ENCODE measurements around the gene RPL13A. TPM values are rescaled to one million over a fixed set of nuclear protein-coding genes. Genes with fewer than 3 reads are reported as not detected.

RPL13A gene
- 6,353 and 8,609 TPM in 2 replicates for total RNA-seq

DNA sequence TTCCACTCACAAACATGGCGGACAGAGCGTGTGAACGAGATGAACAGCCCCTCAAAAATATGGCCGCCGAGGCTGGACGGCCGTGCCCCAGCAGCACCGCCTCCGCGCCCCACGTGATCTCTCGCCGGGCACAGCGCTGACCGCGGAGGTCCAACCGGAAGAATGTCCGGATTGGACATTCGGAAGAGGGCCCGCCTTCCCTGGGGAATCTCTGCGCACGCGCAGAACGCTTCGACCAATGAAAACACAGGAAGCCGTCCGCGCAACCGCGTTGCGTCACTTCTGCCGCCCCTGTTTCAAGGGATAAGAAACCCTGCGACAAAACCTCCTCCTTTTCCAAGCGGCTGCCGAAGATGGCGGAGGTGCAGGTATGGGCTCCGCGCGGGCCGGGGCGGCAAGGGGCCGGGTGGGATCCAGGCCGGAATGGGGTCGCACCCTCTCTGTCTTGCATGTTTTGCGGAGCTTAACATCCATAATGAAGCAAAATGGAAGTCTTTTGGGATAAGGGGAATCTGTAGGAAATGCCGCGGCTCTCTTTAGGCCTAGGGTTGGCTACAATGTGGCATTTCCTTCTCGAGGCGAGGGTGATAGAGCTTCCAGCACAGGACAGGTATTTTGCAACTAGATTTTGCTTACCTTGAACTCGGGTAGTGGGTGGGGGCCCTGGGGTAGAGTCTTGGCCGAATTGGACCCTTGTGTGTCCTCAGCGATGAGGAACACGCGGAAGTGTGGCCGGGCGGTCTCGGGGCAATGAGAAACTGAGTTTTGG, at the start of gene RPL13A:
TSS of gene RPL13A (plus strand) at position 332 of the 769 bp plus-strand sequence. CDS start at position 354, 22 bp downstream.

DNA sequence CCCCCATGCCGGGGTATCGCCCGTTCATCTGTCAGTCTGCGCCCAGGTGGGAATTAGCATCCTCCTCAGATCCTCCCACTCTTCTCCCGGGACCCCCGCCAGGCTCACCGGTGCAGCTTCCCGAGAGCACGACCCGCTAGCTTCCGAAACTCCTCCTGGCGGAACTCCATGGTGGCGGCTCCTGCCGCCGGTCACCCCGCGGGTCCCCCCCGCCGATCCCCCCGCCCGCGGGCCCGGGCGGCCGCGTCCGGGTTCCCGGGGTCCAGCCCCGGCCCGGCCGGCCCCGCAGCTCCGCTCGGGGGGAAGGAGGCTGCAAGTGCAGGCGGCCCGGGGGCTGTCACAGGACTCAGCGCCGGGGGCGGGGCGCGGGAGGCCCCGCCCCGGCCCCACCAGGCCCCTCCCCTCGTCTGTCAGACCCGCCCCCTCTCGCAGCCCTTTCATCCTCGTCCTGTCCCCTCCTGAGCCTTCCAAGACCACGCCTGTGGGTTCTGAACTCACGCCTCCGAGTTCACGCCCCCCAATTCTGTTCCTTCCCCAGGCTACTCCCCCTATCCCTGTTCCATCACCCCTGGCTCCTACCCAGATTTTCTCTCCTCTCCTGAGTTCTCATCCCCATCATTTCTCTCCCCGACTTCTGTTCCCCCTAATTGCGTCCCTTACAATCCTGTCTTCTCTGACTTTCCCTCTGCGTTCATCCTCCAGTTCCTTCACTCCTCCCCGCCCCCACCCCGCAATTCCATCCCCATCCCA, 46.0 kb upstream of the RPL13A start, which contains the start of gene SLC17A7:
TSS of gene SLC17A7 (minus strand) at position 318 of the 750 bp plus-strand sequence. CDS start at position 170, 148 bp downstream.

DNA sequence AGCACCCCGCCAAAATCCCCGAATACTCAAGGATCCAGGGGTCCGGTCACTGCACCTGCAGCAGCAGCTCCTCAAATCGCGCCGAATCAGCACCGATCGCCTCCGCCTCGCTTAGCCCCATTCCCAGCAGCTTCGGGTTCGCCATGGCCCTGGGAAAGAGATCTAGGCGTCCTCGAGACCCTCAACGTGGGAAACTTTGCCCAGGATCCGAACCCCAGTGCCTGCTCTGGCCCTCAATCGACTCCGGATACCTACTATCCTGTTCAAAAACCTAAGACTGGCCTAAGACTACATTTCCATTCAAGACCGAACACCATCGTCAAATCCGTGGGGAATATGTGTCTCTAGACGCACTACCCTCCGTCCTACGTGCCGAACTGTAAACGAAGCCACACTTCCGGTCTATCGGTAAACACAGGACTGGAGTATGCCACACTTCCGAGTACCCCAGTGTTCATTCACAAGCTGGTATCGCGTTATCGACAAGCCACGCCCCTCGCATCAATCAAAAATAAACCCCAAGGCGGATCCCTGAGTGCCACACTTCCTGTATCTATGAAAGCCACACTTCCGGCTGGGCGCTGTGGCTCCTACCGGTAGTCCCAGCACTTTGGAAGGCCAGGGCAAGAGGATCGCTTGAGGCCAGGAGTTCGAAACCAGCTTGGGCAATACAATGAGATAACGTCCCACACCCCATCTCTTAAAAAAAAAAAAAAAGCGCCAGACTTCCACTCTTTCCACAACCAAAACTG, 35.8 kb upstream of the RPL13A start, which contains the start of gene PIH1D1:
TSS of gene PIH1D1 (minus strand) at position 385 of the 752 bp plus-strand sequence. CDS start at position 145, 240 bp downstream.

DNA sequence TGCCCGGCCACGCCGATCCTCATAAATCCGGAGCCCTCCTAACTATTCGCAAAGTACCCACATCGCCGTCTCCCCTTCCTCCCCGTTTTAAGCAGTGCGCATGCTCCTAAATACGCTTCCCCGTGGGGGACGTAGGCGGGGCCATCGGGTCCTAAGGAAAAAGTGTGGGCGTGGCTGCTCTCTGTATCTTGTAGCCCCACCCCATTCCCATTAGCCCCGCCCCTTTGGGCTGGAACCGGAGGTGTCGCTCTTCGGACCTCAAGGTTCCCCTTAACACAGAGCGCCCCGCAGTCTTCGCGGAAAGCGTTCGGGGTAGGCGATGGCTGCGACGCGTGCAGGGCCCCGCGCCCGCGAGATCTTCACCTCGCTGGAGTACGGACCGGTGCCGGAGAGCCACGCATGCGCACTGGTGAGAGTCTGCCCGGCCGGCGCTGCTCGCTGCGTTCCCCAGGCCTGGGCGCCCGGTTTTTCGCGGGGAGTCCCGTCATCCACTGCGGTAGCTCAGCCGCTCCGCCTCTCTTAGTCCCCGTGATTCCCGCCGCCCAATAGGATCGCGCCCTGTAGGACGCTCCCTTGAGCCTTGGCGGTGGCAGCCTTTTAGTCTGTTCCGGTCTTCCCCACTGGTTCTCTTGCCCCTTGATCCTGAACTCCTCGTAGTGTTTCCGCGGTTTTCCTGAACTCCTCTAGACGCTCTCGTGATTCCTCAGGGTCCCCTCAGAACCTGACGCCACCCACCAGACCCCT, 34.2 kb upstream of the RPL13A start, which contains the start of gene ALDH16A1:
TSS of gene ALDH16A1 (plus strand) at position 213 of the 744 bp plus-strand sequence. CDS start at position 320, 107 bp downstream.

DNA sequence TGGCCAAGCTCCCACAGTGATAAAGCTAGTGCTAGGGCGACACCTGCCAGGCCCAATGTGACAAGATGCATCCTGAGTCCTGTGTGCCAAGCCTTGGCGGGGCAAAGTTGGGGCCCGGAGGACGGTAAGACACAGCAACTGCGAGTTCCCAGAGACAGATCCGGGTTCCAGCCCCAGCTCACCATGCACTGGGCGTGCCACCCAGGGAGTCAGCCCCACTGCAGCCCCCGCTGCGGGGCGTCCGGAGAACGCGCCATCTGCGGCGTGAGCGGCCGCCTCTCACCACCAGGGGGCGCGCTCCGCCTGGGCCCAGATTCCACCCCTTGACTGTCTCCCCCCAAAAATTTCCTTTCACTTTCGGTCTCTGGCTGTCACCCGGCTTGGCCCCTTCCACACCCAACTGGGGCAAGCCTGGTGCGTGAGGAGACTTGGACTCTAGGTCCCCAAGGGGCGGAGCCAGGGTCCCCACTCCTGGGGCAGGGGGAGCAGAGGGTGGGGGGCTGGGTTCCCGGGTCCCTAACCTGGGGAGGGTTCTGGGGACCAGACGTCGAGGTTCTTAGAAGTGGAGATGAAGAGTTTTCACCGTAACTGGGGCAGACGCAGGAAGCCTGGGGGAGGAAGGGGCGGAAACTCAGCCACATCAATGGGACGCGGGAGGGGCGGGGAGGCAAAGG, 13.4 kb upstream of the RPL13A start, which contains the start of gene FLT3LG:
TSS of gene FLT3LG (plus strand) at position 348 of the 674 bp plus-strand sequence. CDS start 425 bp downstream, outside the sequence.

Other genes with a start within 250 kb of the RPL13A start
- under 0.01 TPM in 1 of 2 replicates, not detected in the other for gene SLC6A16, start 162.4 kb upstream of the RPL13A start, total RNA-seq
- 0.21 TPM in 1 of 2 replicates, not detected in the other for gene CD37, start 152.2 kb upstream of the RPL13A start, total RNA-seq
- 13.6 and 35.2 TPM in 2 replicates for gene TEAD2, start 125.2 kb upstream of the RPL13A start, total RNA-seq
- gene DKKL1, start 123.7 kb upstream of the RPL13A start, total RNA-seq, result under 0.01 TPM in 1 of 2 replicates, not detected in the other
- gene KASH5, start 99.4 kb upstream of the RPL13A start, total RNA-seq, result not detected in 2 replicates
- gene PTH2, start 64.2 kb upstream of the RPL13A start, total RNA-seq, result not detected in 2 replicates
- not detected in 2 replicates for gene GFY, start 62.2 kb upstream of the RPL13A start, total RNA-seq
- gene SLC17A7, start 46.1 kb upstream of the RPL13A start, total RNA-seq, result not detected in 2 replicates
- 98.9 and 148 TPM in 2 replicates for gene PIH1D1, start 35.8 kb upstream of the RPL13A start, total RNA-seq
- 23.7 and 48.0 TPM in 2 replicates for gene ALDH16A1, start 34.4 kb upstream of the RPL13A start, total RNA-seq
- gene FLT3LG, start 13.4 kb upstream of the RPL13A start, total RNA-seq, result not detected in 2 replicates
- 5,302 and 8,401 TPM in 2 replicates for gene RPS11, start 8.8 kb downstream of the RPL13A start, total RNA-seq
- gene FCGRT, start 25.1 kb downstream of the RPL13A start, total RNA-seq, result 25.8 and 32.6 TPM in 2 replicates
- gene RCN3, start 40.4 kb downstream of the RPL13A start, total RNA-seq, result 1.7 and 1.9 TPM in 2 replicates
- gene NOSIP, start 92.9 kb downstream of the RPL13A start, total RNA-seq, result 63.5 and 88.0 TPM in 2 replicates
- 6.0 and 7.2 TPM in 2 replicates for gene PRRG2, start 93.7 kb downstream of the RPL13A start, total RNA-seq
- 0.96 and 2.1 TPM in 2 replicates for gene PRR12, start 103.6 kb downstream of the RPL13A start, total RNA-seq
- gene RRAS, start 152.5 kb downstream of the RPL13A start, total RNA-seq, result 22.8 and 34.9 TPM in 2 replicates
- gene SCAF1, start 154.6 kb downstream of the RPL13A start, total RNA-seq, result 14.2 and 16.4 TPM in 2 replicates
- gene IRF3, start 178.2 kb downstream of the RPL13A start, total RNA-seq, result 98.1 and 111 TPM in 2 replicates
- gene BCL2L12, start 178.3 kb downstream of the RPL13A start, total RNA-seq, result 2.4 and 3.8 TPM in 2 replicates
- gene PRMT1, start 189.7 kb downstream of the RPL13A start, total RNA-seq, result 264 and 577 TPM in 2 replicates
- gene ADM5, start 202.0 kb downstream of the RPL13A start, total RNA-seq, result 0.64 and 0.72 TPM in 2 replicates
- gene CPT1C, start 203.5 kb downstream of the RPL13A start, total RNA-seq, result 1.4 and 1.9 TPM in 2 replicates

Measured in tracheal epithelial cell (primary cell).